SK-N-MC (cell line): ENCODE data around the gene CTNNA2.
A peak's percentile ranks its signal among the peaks of the same experiment; 100 is the strongest.

Source experiments
- DNase-seq: peaks from one replicate; pipeline ENCODE4 v3.0.0-alpha.2; 2011; ENCODE audit warnings: low read depth, low spot score
- H3K27ac ChIP-seq: fragments of 200-600 bp; sonication (generic); 2 replicates; pipeline ENCODE4 v1.5.1; 2016; ENCODE audit warnings: mixed run types
- H3K36me3 ChIP-seq: fragments of 200-600 bp; sonication (generic); 2 replicates; pipeline ENCODE4 v1.6.1; 2017; ENCODE audit warnings: antibody characterized with exemption, low read length, mixed read lengths; ENCODE audit not compliant: insufficient read depth
- H3K4me3 ChIP-seq: fragments of 200-600 bp; sonication (generic); 2 replicates; pipeline ENCODE4 v1.5.1; 2016
- H3K9ac ChIP-seq: fragments of 200-600 bp; sonication (generic); 2 replicates; pipeline ENCODE4 v1.8.0; 2017; ENCODE audit warnings: mixed run types, mixed read lengths; ENCODE audit not compliant: insufficient read length
- H3K9me3 ChIP-seq: fragments of 200-600 bp; sonication (generic); 2 replicates; pipeline ENCODE4 v1.6.1; 2017; ENCODE audit warnings: low read depth, mild to moderate bottlenecking, antibody characterized with exemption, low read length, moderate library complexity, mixed read lengths
- EZH2 ChIP-seq: fragments of 200-600 bp; sonication (generic); IDR thresholded peaks from one replicate; pipeline ENCODE4 v1.6.1; 2017; ENCODE audit warnings: antibody characterized with exemption
- FOXP2 ChIP-seq: optimal IDR thresholded peaks from 2 replicates; pipeline ENCODE3; 2011; ENCODE audit warnings: mild to moderate bottlenecking, moderate library complexity; ENCODE audit not compliant: insufficient read depth; ENCODE audit errors: extremely low read length, control extremely low read depth
- POLR2AphosphoS5 ChIP-seq: IDR thresholded peaks from 2 replicates; pipeline ENCODE4 v1.6.1; 2012; ENCODE audit warnings: mild to moderate bottlenecking, low read depth, low read length, borderline replicate concordance

CTNNA2 gene

GRCh38 chr2:80303909-80304837 lies 791.3 kb downstream of the CTNNA2 start, which contains the start of gene LRRTM1:
Gene LRRTM1, minus strand, starts transcription at chr2:80304752. Its CDS starts 933 bp downstream, at chr2:80303819.
- Histone ChIP-seq H3K4me3 (peak within 1 kb of the TSS; percentile 79), H3K9ac (peak within 1 kb of the TSS; percentile 31), H3K36me3 (no peaks in the 10 kb centered on the region), H3K9me3 (no peaks in the 10 kb centered on the region), H3K27ac (no peak within 1 kb of the TSS)
- TF ChIP-seq POLR2AphosphoS5 (no peak), FOXP2 (no peak), EZH2 (no peak)
- DNase-seq, result no peak

- no peaks in the 10 kb centered on the region for H3K36me3 ChIP-seq
- TF ChIP-seq FOXP2 (no peak), POLR2AphosphoS5 (no peak), EZH2 (no peak)
- H3K9ac ChIP-seq, result no peak overlapping the region
- no peak overlapping the region for H3K4me3 ChIP-seq
- no peak for DNase-seq
- no peak overlapping the region for H3K27ac ChIP-seq
- H3K9me3 ChIP-seq, result no peaks in the 10 kb centered on the region
Observed at GRCh38 chr2:80311304-80311703, 798.5 kb downstream of the CTNNA2 start.

- Histone ChIP-seq H3K4me3 (no peak overlapping the region), H3K27ac (no peak overlapping the region), H3K9ac (no peak overlapping the region), H3K36me3 (no peaks in the 10 kb centered on the region), H3K9me3 (no peaks in the 10 kb centered on the region)
- TF ChIP-seq POLR2AphosphoS5, result no peak
- no peak for TF ChIP-seq FOXP2
- no peak for TF ChIP-seq EZH2
- no peak for DNase-seq
Observed at GRCh38 chr2:80312282-80312839, 799.5 kb downstream of the CTNNA2 start.

- Histone ChIP-seq H3K9ac (no peak overlapping the region), H3K9me3 (no peaks in the 10 kb centered on the region), H3K4me3 (no peak overlapping the region), H3K27ac (no peak overlapping the region), H3K36me3 (no peaks in the 10 kb centered on the region)
- TF ChIP-seq FOXP2, result no peak
- no peak for DNase-seq
Observed at GRCh38 chr2:80322311-80322920, 809.6 kb downstream of the CTNNA2 start.

- no peaks in the 10 kb centered on the region for H3K36me3 ChIP-seq
- no peak overlapping the region for H3K9ac ChIP-seq
- H3K4me3 ChIP-seq, result no peak overlapping the region
- TF ChIP-seq FOXP2 (no peak), EZH2 (no peak), POLR2AphosphoS5 (no peak)
- no peak overlapping the region for H3K27ac ChIP-seq
- H3K9me3 ChIP-seq, result no peaks in the 10 kb centered on the region
- no peak for DNase-seq
Observed at GRCh38 chr2:80322958-80323357, 810.1 kb downstream of the CTNNA2 start.

GRCh38 chr2:80323610-80324009 lies 810.8 kb downstream of the CTNNA2 start:
- Histone ChIP-seq H3K4me3 (no peak overlapping the region), H3K9me3 (no peaks in the 10 kb centered on the region), H3K9ac (no peak overlapping the region), H3K36me3 (no peaks in the 10 kb centered on the region), H3K27ac (no peak overlapping the region)
- DNase-seq, result no peak
- no peak for TF ChIP-seq POLR2AphosphoS5
- no peak for TF ChIP-seq EZH2
- TF ChIP-seq FOXP2, result no peak

- Histone ChIP-seq H3K9ac (no peak overlapping the region), H3K36me3 (no peaks in the 10 kb centered on the region), H3K27ac (no peak overlapping the region), H3K4me3 (no peak overlapping the region), H3K9me3 (no peaks in the 10 kb centered on the region)
- no peak for DNase-seq
- TF ChIP-seq POLR2AphosphoS5, result no peak
- no peak for TF ChIP-seq FOXP2
- TF ChIP-seq EZH2, result no peak
Observed at GRCh38 chr2:80324525-80324924, 811.7 kb downstream of the CTNNA2 start.

GRCh38 chr2:80326214-80326613 lies 813.4 kb downstream of the CTNNA2 start:
- no peaks in the 10 kb centered on the region for H3K9me3 ChIP-seq
- H3K4me3 ChIP-seq, result no peak overlapping the region
- no peak overlapping the region for H3K27ac ChIP-seq
- H3K36me3 ChIP-seq, result no peaks in the 10 kb centered on the region
- DNase-seq, result peak; percentile 32
- TF ChIP-seq EZH2, result no peak
- no peak for TF ChIP-seq FOXP2
- TF ChIP-seq POLR2AphosphoS5, result no peak
- H3K9ac ChIP-seq, result no peak overlapping the region
